ENCODE data around the gene BLZF1. TPM values are rescaled to one million over a fixed set of nuclear protein-coding genes. Genes with fewer than 3 reads are reported as not detected.

Gene BLZF1
- total and polyA plus RNA-seq, 2 of the 8 experiments (the other 6 are each of a cell fraction or from before 2014, with no cell fraction given) = 1.8 to 10.3 TPM

DNA sequence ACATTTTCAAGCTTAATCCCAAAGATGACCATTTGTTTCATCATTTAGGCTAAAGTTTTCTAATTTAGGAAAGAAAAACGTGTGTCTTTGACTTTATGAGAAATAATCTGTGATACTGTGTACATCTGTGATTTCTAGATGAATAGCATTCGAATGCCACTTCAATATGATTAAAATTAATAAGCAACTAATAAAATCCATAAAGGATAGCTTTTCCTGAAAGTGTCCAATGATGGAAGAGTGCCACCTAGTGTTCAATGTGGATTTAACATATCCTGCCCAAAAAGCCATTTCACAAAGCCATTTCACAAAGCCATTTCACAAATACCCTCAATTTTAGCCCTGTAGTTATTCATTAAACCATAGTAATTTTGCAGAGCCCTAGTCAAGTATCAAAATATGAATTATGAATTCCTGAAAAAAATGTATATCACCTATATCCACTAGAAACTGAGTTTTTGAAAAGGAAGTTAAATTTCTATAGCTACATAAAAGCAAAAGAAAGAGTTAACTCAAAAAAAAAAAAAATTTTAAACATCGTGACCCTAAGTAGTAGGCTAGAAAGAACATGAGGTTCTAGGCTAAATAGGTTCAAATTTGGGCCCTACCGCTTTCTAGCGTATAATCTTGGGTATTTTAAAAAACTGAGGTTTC lies 19.5 kb upstream of the BLZF1 start (continued):
- TF ChIP-seq, protein P1, sequence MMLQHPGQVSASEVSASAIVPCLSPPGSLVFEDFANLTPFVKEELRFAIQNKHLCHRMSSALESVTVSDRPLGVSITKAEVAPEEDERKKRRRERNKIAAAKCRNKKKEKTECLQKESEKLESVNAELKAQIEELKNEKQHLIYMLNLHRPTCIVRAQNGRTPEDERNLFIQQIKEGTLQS (IDR thresholded peaks at IDR 0.05; ENCODE audit: insufficient read depth, low read depth, low read length) = no peak
- no peak for TF ChIP-seq TAF7 (optimal IDR thresholded peaks at IDR 0.05; ENCODE audit: borderline replicate concordance, low read depth, low read length)
- TF ChIP-seq EZH2 (IDR thresholded peaks at IDR 0.05; ENCODE audit: low read depth, low read length, severe bottlenecking) = no peak
